ENCODE results near the gene PKD1L1.

GRCh38 chr7:47912332-47912731 lies 35.9 kb downstream of the PKD1L1 start:
- TF ChIP-seq CTCF (IDR thresholded peaks at IDR 0.05) = no peak
- no peak for TF ChIP-seq POLR2A (IDR thresholded peaks at IDR 0.05)
- no peak for TF ChIP-seq POLR2AphosphoS5 (IDR thresholded peaks at IDR 0.05)

Measured in sigmoid colon (tissue), 4 donors.